GM12878 (cell line): Measurements from ENCODE around the gene GOLGA8B. TPM values are rescaled to one million over a fixed set of nuclear protein-coding genes. Genes with fewer than 3 reads are reported as not detected.

Experiments used
- ATAC-seq: fragments of 200-7000 bp; cut with Tn5 transposase; 3 replicates; pipeline ENCODE4 v1.9.1; 2020; ENCODE audit warnings: mild to moderate bottlenecking, moderate library complexity
- BruUV-seq: library from RNA; stranded (reverse); fragments of 400-500 nt; replicated peaks from 2 replicates; lab custom pipeline; 2021; lab: Mats Ljungman, UMichigan
- CTCF ChIA-PET: fragments of 300-600 bp; sonication (Branson Sonifier 250); formaldehyde crosslinking; extraction: SDS; loops from one replicate; lab custom pipeline; 2021; ENCODE audit warnings: inconsistent platforms; lab: Yijun Ruan, JAX
- POLR2A ChIA-PET: fragments of 350-600 bp; formaldehyde crosslinking; extraction: SDS; loops from one replicate; lab custom pipeline; 2021; ENCODE audit warnings: inconsistent platforms; lab: Charles Lee
- RAD21 ChIA-PET: fragments of 300-600 bp; sonication (Branson Sonifier 250); formaldehyde crosslinking; loops from one replicate; lab custom pipeline; 2023; ENCODE audit warnings: antibody characterized with exemption; ENCODE audit not compliant: unreplicated experiment; lab: Charles Lee
- SMC1A ChIA-PET: fragments of 300-600 bp; sonication (Branson Sonifier 250); formaldehyde crosslinking; loops from one replicate; lab custom pipeline; 2023; ENCODE audit not compliant: unreplicated experiment, uncharacterized antibody; lab: Charles Lee
- DNase-seq: peaks from one replicate; pipeline ENCODE4 v3.0.0-alpha.2; 2011; ENCODE audit warnings: low read depth, low spot score
- FAIRE-seq: peaks from 3 replicates; lab custom pipeline; 2011; peaks lifted over from hg19 to GRCh38; lab: Jason Lieb, UNC
- H2AFZ ChIP-seq: 2 replicates; pipeline ENCODE4 v1.6.0; 2011; ENCODE audit warnings: low read depth, low read length, control low read depth; ENCODE audit not compliant: control insufficient read depth
- H3K27ac ChIP-seq: 2 replicates; pipeline ENCODE4 v1.5.1; 2011; ENCODE audit warnings: control low read depth; ENCODE audit not compliant: control insufficient read depth, insufficient read depth
- H3K27me3 ChIP-seq, 2 experiments: replicated peaks in 1 of 2; 2 replicates each; pipeline versions ENCODE4 v1.6.0 to v1.6.1; 2011; ENCODE audit warnings: low read length in 1 of 2; ENCODE audit not compliant: control insufficient read depth in 2 of 2, insufficient read depth in 2 of 2
- H3K36me3 ChIP-seq, 2 experiments: 2 replicates each; pipeline ENCODE4 v1.5.1; 2011; ENCODE audit warnings: low read length in 1 of 2; ENCODE audit not compliant: control insufficient read depth in 2 of 2, insufficient read depth in 2 of 2
- H3K4me1 ChIP-seq: 2 replicates; pipeline ENCODE4 v1.6.1; 2011; ENCODE audit warnings: mild to moderate bottlenecking, low read length, moderate library complexity, mixed read lengths; ENCODE audit not compliant: control insufficient read depth, insufficient read depth
- H3K4me2 ChIP-seq: 2 replicates; pipeline ENCODE4 v1.6.0; 2011; ENCODE audit warnings: control low read depth; ENCODE audit not compliant: control insufficient read depth, insufficient read depth
- H3K4me3 ChIP-seq: fragments of 200-600 bp; sonication (generic); 2 replicates; pipeline ENCODE4 v1.5.1; 2016
- H3K79me2 ChIP-seq: 2 replicates; pipeline ENCODE4 v1.6.0; 2011; ENCODE audit warnings: low read length; ENCODE audit not compliant: control insufficient read depth, insufficient read depth
- H3K9ac ChIP-seq: 2 replicates; pipeline ENCODE4 v1.8.0; 2011; ENCODE audit warnings: low read length, control low read depth, mixed read lengths; ENCODE audit not compliant: control insufficient read depth, insufficient read depth
- H3K9me3 ChIP-seq: replicated peaks from 3 replicates; pipeline ENCODE4 v1.5.1; 2011; ENCODE audit warnings: mild to moderate bottlenecking, low read length; ENCODE audit not compliant: control insufficient read depth, insufficient read depth
- H4K20me1 ChIP-seq: 2 replicates; pipeline ENCODE4 v1.6.0; 2011; ENCODE audit not compliant: control insufficient read depth, insufficient read depth
- EP300 ChIP-seq, 2 experiments: fragments of 150-350 bp in 1 of 2; IDR thresholded peaks; 2 replicates each; pipeline ENCODE4 v1.6.1; 2011 to 2012; ENCODE audit warnings: low read depth in 2 of 2, low read length in 2 of 2, borderline replicate concordance in 1 of 2, improper control_type of control experiment in 1 of 2, inconsistent platforms in 1 of 2; ENCODE audit not compliant: control insufficient read depth in 1 of 2
- KDM1A ChIP-seq: fragments of 200-600 bp; sonication (generic); IDR thresholded peaks from 2 replicates; pipeline ENCODE4 v1.6.1; 2016; ENCODE audit warnings: borderline replicate concordance
- NFYB ChIP-seq: IDR thresholded peaks from 2 replicates; pipeline ENCODE4 v1.6.1; 2011; ENCODE audit warnings: low read depth, mild to moderate bottlenecking, low read length, improper control_type of control experiment, moderate library complexity; ENCODE audit not compliant: insufficient read depth
- SMAD5 ChIP-seq: IDR thresholded peaks from 2 replicates; pipeline ENCODE4 v1.6.1; 2016; ENCODE audit warnings: antibody characterized with exemption, low read depth
- SPI1 ChIP-seq: IDR thresholded peaks from 2 replicates; pipeline ENCODE4 v1.6.1; 2011; ENCODE audit warnings: low read depth, mild to moderate bottlenecking, low read length, moderate library complexity, borderline replicate concordance; ENCODE audit not compliant: insufficient read depth
- SUPT20H ChIP-seq: IDR thresholded peaks from 2 replicates; pipeline ENCODE4 v1.6.1; 2011; ENCODE audit warnings: low read depth, mild to moderate bottlenecking, low read length, moderate library complexity, borderline replicate concordance; ENCODE audit not compliant: control insufficient read depth
- TBL1XR1 ChIP-seq: IDR thresholded peaks from 2 replicates; pipeline ENCODE4 v1.6.1; 2012; ENCODE audit warnings: low read depth, low read length, improper control_type of control experiment
- USF2 ChIP-seq: IDR thresholded peaks from 2 replicates; pipeline ENCODE4 v1.6.1; 2011; ENCODE audit warnings: low read depth, low read length, improper control_type of control experiment, borderline replicate concordance
- in situ Hi-C: fragments of 300-500 bp; cut with MboI; formaldehyde crosslinking; loops from 9 replicates; pipeline ENCODE4 v1.14.3; 2018; ENCODE audit warnings: mixed read lengths
- intact Hi-C: fragments of 100-400 bp; cut with micrococcal nuclease; formaldehyde crosslinking; loops from one replicate; pipeline ENCODE4 v1.14.2; 2022; ENCODE audit not compliant: unreplicated experiment
- polyA plus RNA-seq, 11 experiments: library from polyadenylated mRNA; depleted of rRNA in 4 of 11; unstranded in 6 of 11; stranded (reverse) in 5 of 11; fragments of >200 nt; fragmentation: Nextera tagmentation in 4 of 11; fragmentation: Illumina TruSeq in 1 of 11; extraction: Ambion mirVana in 4 of 11; extraction: Trizol in 1 of 11; gene quantifications; 1 replicate in 1 of 11; 2 replicates in 10 of 11; pipeline versions ENCODE4 v1.2.1 to v1.2.3, GENCODE V29; 2011 to 2016; ENCODE audit warnings: inconsistent platforms in 2 of 11, missing spikeins in 2 of 11, low read depth in 1 of 11
- total RNA-seq, 4 experiments: library from RNA; depleted of rRNA in 3 of 4; stranded (reverse); fragments of >200 nt in 3 of 4; fragmentation: Illumina TruSeq in 1 of 4; extraction: Trizol in 1 of 4; gene quantifications; 2 replicates each; pipeline versions ENCODE4 v1.2.1 to v1.2.3, GENCODE V29; 2013 to 2021
- TF ChIP-seq, protein P1 (sequence below): fragments of 450-650 bp; conservative IDR thresholded peaks from 2 replicates; pipeline ENCODE4 v1.6.1; 2017; ENCODE audit warnings: mild to moderate bottlenecking, moderate library complexity
- TF ChIP-seq, protein P2 (sequence below): IDR thresholded peaks from 2 replicates; pipeline ENCODE4 v1.6.1; 2011; ENCODE audit warnings: borderline replicate concordance, low read depth, mild to moderate bottlenecking, moderate library complexity, mixed read lengths, low read length; ENCODE audit not compliant: insufficient read depth; ENCODE audit errors: extremely low read length
- TF ChIP-seq, protein P3 (sequence below): fragments of 450-650 bp; formaldehyde crosslinking; IDR thresholded peaks from 2 replicates; pipeline ENCODE4 v1.4.0; 2020; ENCODE audit warnings: mild to moderate bottlenecking, moderate library complexity

GOLGA8B gene
- total and polyA plus RNA-seq, 10 of the 15 experiments (the other 5 are each of a cell fraction or from before 2014, with no cell fraction given): 18.5 to 302 (median 78.7) TPM

DNA sequence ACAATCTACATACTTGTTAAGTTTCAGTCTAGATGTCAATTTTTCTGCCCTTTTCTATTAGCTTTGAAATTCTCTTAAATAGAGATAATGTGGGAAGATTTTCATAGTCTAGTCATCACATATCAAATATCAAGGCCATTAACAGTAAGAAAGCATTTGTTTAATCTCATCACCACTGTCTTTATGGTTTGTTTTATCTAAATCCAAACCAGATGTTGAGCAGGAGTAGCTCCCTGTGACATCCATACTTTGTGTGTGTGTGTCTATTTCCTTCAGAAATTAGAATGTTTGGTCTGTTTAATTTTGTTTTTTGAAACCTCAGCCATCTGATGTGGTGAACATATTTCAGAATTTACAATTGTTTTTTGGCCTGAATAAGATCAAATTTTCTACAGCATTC, 23.1 kb upstream of the GOLGA8B start (continued):
- TF ChIP-seq, protein P1, sequence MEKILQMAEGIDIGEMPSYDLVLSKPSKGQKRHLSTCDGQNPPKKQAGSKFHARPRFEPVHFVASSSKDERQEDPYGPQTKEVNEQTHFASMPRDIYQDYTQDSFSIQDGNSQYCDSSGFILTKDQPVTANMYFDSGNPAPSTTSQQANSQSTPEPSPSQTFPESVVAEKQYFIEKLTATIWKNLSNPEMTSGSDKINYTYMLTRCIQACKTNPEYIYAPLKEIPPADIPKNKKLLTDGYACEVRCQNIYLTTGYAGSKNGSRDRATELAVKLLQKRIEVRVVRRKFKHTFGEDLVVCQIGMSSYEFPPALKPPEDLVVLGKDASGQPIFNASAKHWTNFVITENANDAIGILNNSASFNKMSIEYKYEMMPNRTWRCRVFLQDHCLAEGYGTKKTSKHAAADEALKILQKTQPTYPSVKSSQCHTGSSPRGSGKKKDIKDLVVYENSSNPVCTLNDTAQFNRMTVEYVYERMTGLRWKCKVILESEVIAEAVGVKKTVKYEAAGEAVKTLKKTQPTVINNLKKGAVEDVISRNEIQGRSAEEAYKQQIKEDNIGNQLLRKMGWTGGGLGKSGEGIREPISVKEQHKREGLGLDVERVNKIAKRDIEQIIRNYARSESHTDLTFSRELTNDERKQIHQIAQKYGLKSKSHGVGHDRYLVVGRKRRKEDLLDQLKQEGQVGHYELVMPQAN: no peak
- TF ChIP-seq SMAD5: no peak
- TF ChIP-seq NFYB: no peak

- Histone ChIP-seq H3K9ac (no peak overlapping the region), H3K4me1 (no peaks in the 10 kb centered on the region), H3K4me3 (no peak overlapping the region), H3K4me2 (no peak overlapping the region), H2AFZ (no peak overlapping the region), H3K36me3 (no peaks in the 10 kb centered on the region), H3K79me2 (no peaks in the 10 kb centered on the region), H3K9me3 (no peaks in the 10 kb centered on the region), H3K27ac (no peak overlapping the region), H3K27me3 (peaks cover 0 to 4% of the 10 kb centered on the region in 2 experiments; a peak in 2 of 4 replicates), H4K20me1 (no peaks in the 10 kb centered on the region)
- no peak for DNase-seq
- RAD21 ChIA-PET: no interaction called here
- intact Hi-C loops: no loop called here
- SMC1A ChIA-PET: no interaction called here
- POLR2A ChIA-PET: no interaction called here
- CTCF ChIA-PET: no interaction called here
- TF ChIP-seq SPI1 (no peak), EP300 (IDR thresholded peaks at IDR 0.05; ENCODE audit: borderline replicate concordance in 1 of 2, control insufficient read depth in 1 of 2, low read depth in 2 of 2, low read length in 2 of 2) (no peak), SUPT20H (no peak), TBL1XR1 (no peak), USF2 (no peak), KDM1A (no peak)
- TF ChIP-seq, protein P2, sequence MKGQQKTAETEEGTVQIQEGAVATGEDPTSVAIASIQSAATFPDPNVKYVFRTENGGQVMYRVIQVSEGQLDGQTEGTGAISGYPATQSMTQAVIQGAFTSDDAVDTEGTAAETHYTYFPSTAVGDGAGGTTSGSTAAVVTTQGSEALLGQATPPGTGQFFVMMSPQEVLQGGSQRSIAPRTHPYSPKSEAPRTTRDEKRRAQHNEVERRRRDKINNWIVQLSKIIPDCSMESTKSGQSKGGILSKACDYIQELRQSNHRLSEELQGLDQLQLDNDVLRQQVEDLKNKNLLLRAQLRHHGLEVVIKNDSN: no peak
- TF ChIP-seq, protein P3, sequence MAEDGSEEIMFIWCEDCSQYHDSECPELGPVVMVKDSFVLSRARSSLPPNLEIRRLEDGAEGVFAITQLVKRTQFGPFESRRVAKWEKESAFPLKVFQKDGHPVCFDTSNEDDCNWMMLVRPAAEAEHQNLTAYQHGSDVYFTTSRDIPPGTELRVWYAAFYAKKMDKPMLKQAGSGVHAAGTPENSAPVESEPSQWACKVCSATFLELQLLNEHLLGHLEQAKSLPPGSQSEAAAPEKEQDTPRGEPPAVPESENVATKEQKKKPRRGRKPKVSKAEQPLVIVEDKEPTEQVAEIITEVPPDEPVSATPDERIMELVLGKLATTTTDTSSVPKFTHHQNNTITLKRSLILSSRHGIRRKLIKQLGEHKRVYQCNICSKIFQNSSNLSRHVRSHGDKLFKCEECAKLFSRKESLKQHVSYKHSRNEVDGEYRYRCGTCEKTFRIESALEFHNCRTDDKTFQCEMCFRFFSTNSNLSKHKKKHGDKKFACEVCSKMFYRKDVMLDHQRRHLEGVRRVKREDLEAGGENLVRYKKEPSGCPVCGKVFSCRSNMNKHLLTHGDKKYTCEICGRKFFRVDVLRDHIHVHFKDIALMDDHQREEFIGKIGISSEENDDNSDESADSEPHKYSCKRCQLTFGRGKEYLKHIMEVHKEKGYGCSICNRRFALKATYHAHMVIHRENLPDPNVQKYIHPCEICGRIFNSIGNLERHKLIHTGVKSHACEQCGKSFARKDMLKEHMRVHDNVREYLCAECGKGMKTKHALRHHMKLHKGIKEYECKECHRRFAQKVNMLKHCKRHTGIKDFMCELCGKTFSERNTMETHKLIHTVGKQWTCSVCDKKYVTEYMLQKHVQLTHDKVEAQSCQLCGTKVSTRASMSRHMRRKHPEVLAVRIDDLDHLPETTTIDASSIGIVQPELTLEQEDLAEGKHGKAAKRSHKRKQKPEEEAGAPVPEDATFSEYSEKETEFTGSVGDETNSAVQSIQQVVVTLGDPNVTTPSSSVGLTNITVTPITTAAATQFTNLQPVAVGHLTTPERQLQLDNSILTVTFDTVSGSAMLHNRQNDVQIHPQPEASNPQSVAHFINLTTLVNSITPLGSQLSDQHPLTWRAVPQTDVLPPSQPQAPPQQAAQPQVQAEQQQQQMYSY (CRISPR knock-in tag): no peak
- FAIRE-seq: no peak
- in situ Hi-C loops: loop anchor here (25.0 kb wide), 1 partner anchor 306 kb away; no protein-coding TSS in a partner anchor
- BruUV-seq: no TSS peak
- no peak for ATAC-seq
These were observed 22.7 kb upstream of the GOLGA8B start for GRCh38 chr15:34606131-34606530.
